Chondrocyte (in vitro differentiated cells): ENCODE measurements around the gene GTF3C2. TPM values are rescaled to one million over a fixed set of nuclear protein-coding genes. Genes with fewer than 3 reads are reported as not detected.

Experiments used
- DNase-seq: peaks from one replicate; pipeline ENCODE4 v3.0.0; 2021; ENCODE audit warnings: mixed read lengths, low spot score
- H3K27ac Mint-ChIP-seq: one replicate; pipeline ENCODE4 v1.8.0; 2021; ENCODE audit warnings: mild to moderate bottlenecking, moderate library complexity, mixed read lengths; ENCODE audit not compliant: unreplicated experiment
- H3K27me3 Mint-ChIP-seq: 2 replicates; pipeline ENCODE4 v1.8.0; 2021; ENCODE audit warnings: low read depth, mixed read lengths
- H3K36me3 Mint-ChIP-seq: 2 replicates; pipeline ENCODE4 v1.8.0; 2021; ENCODE audit warnings: low read depth, mixed read lengths
- H3K4me1 Mint-ChIP-seq: 2 replicates; pipeline ENCODE4 v1.8.0; 2021; ENCODE audit warnings: low read depth, mild to moderate bottlenecking, mixed read lengths
- H3K4me3 Mint-ChIP-seq: one replicate; pipeline ENCODE4 v1.8.0; 2021; ENCODE audit warnings: mild to moderate bottlenecking, moderate library complexity, mixed read lengths; ENCODE audit not compliant: unreplicated experiment
- H3K9me3 Mint-ChIP-seq: 2 replicates; pipeline ENCODE4 v1.8.0; 2021; ENCODE audit warnings: low read depth, mixed read lengths
- total RNA-seq: library from RNA; stranded (reverse); gene quantifications from 3 replicates; pipeline ENCODE4 v1.2.1, GENCODE V29; 2021
- TF ChIP-seq, protein P1 (sequence below): fragments of 200-600 bp; sonication (generic); IDR thresholded peaks from 2 replicates; pipeline ENCODE4 v1.5.0; 2021; ENCODE audit warnings: antibody characterized with exemption, mild to moderate bottlenecking, moderate library complexity

Gene GTF3C2
- total RNA-seq, 1 donor from 2014 or later = 42.0 TPM

DNA sequence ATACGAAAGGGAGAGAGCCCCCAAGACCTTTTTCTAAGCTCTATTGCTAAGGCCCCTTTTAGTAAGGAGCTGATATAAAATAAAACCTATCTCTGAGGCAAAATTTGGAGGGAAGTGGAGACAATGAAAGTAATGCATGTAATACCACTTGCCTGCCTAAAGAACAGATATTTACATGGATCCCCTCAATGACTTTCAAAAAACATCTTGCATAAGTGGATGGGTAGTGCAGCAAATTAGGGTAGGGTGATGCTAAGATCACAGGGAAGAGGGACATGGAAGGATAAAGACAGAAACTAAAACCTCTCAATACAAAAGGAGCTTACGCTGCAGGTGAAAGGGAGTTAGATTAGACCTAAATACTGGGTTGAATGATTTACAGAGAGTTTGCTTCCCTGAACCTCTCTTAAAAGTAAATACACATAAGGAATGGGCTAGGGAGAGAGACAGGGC is 22.8 kb upstream of the GTF3C2 start:
- TF ChIP-seq, protein P1, sequence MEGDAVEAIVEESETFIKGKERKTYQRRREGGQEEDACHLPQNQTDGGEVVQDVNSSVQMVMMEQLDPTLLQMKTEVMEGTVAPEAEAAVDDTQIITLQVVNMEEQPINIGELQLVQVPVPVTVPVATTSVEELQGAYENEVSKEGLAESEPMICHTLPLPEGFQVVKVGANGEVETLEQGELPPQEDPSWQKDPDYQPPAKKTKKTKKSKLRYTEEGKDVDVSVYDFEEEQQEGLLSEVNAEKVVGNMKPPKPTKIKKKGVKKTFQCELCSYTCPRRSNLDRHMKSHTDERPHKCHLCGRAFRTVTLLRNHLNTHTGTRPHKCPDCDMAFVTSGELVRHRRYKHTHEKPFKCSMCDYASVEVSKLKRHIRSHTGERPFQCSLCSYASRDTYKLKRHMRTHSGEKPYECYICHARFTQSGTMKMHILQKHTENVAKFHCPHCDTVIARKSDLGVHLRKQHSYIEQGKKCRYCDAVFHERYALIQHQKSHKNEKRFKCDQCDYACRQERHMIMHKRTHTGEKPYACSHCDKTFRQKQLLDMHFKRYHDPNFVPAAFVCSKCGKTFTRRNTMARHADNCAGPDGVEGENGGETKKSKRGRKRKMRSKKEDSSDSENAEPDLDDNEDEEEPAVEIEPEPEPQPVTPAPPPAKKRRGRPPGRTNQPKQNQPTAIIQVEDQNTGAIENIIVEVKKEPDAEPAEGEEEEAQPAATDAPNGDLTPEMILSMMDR = no peak
- Mint-ChIP-seq H3K4me1 (peaks cover 33% of the 10 kb centered on the region), H3K27ac (peak overlapping the region; percentile 98), H3K36me3 (peaks cover 29% of the 10 kb centered on the region), H3K27me3 (no peaks in the 10 kb centered on the region), H3K9me3 (no peaks in the 10 kb centered on the region), H3K4me3 (peak overlapping the region; percentile 85)
- no peak for DNase-seq

DNA sequence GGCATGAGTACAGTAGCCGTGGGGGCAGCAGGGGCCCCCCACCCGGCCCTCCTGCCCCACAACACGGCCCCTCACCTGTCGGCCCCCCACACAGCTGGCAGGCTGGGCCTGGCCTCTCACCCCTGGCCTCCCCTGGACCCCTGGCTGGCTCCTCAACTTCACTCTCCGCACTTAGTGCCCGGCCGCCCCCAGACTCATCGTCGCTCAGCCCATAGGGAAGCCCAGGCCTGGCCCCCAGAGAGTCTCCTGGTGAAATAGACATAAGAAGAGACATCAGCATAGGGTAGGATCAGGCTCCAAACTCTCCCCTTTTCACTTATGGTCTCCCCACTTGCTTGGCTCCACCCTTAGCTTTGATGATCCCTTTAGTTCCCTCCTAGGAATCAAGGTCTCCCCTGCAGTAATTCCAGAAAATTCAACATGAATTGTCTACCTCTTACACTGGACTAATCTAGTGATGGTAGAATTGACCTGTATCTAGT is 22.3 kb upstream of the GTF3C2 start:
- TF ChIP-seq, protein P1 = no peak
- Mint-ChIP-seq H3K4me1 (peaks cover 33% of the 10 kb centered on the region), H3K9me3 (no peaks in the 10 kb centered on the region), H3K27me3 (no peaks in the 10 kb centered on the region), H3K4me3 (peak overlapping the region; percentile 85), H3K27ac (peak overlapping the region; percentile 98), H3K36me3 (peaks cover 26% of the 10 kb centered on the region)
- no peak for DNase-seq

DNA sequence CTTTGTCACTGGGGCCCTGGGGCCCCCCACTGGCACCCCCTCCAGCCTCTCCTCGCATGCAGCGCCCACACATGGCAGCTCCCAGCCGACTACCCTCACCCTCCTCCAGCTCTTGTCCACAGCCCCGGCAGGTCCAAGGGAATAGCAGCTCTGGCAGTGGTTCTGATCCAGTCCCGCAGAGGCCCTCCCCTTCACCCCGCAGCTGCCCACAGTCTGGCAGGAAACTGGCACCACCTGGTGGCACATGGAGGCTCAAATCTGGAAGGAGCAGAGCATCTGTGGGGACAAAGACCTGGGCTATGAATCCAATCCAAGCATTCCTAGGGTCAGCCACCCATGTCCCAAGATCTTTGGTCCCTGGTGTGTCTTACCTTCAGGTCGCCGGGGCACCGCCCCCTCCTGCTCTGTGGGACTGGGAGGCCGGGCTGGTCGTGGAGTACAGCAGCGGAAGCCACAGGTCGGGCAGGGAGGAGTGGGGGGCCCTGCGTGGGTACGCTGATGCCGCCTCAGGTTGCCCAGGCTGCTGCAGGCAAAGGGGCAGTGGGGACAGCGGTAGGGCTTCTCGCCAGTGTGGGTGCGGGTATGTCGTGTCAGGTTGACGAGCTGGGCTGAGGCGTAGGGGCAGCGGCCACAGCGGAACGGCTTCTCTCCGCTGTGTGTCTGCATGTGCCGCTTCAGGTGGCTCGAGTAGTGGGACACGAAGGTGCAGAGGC is 21.7 kb upstream of the GTF3C2 start:
- peaks cover 35% of the 10 kb centered on the region for H3K4me1 Mint-ChIP-seq
- H3K4me3 Mint-ChIP-seq = no peak overlapping the region

DNA sequence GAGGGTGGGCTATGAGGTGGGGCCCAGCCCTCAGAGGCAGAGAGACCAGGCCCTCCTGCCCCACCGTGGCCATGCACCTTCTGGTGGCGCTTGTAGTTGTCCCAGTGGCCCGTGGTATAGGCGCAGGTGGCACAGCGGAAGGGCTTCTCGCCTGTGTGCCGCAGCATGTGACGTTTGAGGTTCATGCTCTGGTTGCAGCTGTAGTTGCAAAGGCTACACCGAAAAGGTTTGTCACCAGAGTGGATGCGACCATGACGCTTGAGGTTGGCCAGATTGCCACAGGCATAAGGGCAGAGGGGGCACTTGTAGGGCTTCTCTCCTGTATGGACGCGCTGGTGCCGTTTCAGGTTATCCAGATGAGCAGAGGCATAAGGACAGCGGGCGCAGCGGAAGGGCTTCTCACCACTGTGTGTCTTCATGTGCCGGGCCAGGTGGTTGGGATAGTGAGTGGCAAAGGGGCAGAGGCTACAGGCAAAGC is 21.1 kb upstream of the GTF3C2 start:
- peaks cover 25% of the 10 kb centered on the region for H3K36me3 Mint-ChIP-seq
- no peak overlapping the region for H3K4me3 Mint-ChIP-seq
- H3K4me1 Mint-ChIP-seq = peaks cover 38% of the 10 kb centered on the region

More for the DNA sequence above, 21.7 kb upstream of the GTF3C2 start:
- Mint-ChIP-seq H3K36me3 (peaks cover 22% of the 10 kb centered on the region), H3K27ac (peak overlapping the region; percentile 22), H3K27me3 (no peaks in the 10 kb centered on the region), H3K9me3 (no peaks in the 10 kb centered on the region)
- no peak for DNase-seq
- TF ChIP-seq, protein P1 = peak; percentile 59

More for the DNA sequence above, 21.1 kb upstream of the GTF3C2 start:
- TF ChIP-seq, protein P1 = no peak
- H3K27ac Mint-ChIP-seq = peak overlapping the region; percentile 55
- DNase-seq = no peak
- no peaks in the 10 kb centered on the region for H3K27me3 Mint-ChIP-seq
- no peaks in the 10 kb centered on the region for H3K9me3 Mint-ChIP-seq
